AML-193 (cell line): Measurements from ENCODE around the gene TUBG2.
"Not testable (repeated sequence)": the region's sequence is repeated elsewhere in the genome, so short reads cannot be mapped to it uniquely, and the experiment has no call there.

Experiments used
- DNase-seq, 2 experiments: peaks; one replicate each; lab custom pipeline; 2025; lab: John Stamatoyannopoulos, UW

TUBG2 gene

DNA sequence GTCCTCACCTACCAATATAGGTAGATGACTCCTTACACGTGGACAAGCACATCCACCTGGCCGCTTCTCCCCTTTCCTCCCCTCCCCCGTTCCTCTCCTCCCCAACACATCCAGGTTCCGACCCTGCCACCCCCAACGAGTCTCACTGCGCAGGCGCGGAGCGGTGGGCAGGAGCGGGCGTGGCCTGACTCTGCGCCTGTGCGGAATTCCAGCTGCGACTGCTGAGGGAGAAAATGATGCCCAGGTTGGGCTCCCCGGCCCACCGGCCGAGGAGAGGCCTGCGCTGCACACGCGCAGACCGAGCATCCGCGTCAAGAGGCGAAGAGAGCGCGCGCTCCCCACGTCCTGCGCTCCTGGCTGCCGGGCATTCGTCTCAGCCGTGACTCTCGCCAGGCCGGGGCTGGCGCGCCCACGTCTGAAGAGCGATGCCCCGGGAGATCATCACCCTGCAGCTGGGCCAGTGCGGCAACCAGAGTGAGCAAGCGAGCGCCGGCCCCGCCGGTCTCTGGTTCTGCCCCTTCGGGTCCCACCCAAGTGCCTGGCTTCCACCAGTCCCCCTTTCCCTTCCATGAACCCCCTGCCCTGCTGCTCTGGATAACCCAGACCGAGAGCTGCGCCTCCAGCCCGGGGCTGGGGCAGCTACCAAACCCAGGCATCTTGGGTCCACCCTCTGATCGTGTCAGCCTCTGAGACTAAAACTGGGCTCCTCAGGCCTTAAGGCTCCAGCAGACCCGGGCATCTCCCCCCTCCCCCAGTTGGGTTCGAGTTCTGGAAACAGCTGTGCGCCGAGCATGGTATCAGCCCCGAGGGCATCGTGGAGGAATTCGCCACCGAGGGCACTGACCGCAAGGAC lies at the start of gene TUBG2:
Gene TUBG2 (plus strand): TSS at position 206 of the 853 bp plus-strand sequence. CDS start 220 bp downstream, at position 426.
- DNase-seq, result peak; percentile 61 to 67

DNA sequence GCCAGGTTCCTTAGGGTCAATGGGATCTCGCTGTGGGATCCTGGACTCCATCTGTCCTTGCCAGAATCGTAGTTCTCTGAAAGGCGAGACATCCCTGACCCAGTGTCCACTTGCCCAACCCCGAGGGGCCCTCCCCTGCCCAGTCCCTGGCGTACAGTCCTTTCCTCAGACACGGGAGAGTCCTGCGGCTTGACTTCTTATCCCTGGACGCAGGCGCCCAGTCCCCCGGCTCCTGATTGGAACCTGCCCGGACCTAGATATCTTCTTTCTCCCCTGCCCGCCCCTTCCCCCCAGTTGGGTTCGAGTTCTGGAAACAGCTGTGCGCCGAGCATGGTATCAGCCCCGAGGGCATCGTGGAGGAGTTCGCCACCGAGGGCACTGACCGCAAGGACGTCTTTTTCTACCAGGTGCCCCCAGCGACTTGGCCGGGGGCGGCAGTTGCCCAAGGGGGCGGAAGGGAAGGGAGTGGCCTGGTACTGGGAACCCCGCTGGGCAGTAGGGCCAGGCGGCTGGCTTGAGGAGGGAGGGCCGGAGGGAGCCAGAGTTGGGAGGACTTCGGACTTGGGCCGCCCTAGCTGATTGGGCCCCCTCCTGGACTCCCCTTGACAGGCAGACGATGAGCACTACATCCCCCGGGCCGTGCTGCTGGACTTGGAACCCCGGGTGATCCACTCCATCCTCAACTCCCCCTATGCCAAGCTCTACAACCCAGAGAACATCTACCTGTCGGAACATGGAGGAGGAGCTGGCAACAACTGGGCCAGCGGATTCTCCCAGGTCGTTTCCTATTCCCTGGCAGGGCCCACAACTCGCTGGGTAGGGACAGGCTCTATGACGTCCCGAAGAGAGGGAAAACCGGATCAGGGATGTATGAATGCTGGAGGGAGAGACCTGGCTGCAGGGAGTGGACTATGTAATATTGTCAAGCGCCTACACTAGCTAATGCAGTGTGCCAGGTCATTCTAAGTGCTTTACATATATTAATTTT lies 49.0 kb upstream of the TUBG2 start:
- DNase-seq, result peak in 1 of 2 experiments; percentile 61

DNA sequence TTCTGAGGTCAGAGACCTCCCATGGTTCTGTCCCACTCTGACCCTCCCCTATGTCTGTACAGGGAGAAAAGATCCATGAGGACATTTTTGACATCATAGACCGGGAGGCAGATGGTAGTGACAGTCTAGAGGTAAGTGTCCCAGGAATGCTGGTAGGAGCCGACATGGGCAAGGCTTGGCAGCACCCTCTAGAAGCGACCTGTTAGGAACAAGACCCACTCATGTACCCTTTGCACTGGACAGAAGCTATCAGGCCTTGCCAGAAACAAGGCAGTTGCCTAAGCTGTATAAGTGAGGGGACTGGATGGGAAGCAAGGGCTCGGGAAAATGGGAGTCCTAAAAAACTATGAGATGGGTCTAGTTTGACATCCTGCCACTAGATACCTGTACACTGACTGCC lies 47.1 kb upstream of the TUBG2 start:
- no peak for DNase-seq

DNA sequence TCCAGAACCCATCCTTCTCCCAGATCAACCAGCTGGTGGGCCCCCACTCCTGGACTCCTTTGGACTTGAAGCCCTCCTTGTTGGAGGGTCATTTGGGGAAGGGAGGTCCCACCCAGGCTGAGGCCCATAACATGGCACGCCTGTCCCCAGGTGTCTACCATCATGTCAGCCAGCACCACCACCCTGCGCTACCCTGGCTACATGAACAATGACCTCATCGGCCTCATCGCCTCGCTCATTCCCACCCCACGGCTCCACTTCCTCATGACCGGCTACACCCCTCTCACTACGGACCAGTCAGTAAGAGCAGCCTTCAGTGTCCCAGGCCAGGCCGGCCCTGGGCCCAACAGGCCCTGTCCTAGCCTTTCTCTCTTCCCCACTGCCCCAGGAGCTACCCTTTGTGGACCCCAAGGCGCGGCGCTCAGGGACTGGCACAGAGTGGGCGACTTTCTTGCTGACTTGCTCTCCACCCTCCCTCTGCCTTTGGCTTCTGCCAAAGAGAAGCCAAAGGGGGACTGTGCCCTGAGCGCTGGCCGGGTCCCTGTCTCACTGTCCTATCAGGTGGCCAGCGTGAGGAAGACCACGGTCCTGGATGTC lies 45.3 kb upstream of the TUBG2 start:
- no peak for DNase-seq

DNA sequence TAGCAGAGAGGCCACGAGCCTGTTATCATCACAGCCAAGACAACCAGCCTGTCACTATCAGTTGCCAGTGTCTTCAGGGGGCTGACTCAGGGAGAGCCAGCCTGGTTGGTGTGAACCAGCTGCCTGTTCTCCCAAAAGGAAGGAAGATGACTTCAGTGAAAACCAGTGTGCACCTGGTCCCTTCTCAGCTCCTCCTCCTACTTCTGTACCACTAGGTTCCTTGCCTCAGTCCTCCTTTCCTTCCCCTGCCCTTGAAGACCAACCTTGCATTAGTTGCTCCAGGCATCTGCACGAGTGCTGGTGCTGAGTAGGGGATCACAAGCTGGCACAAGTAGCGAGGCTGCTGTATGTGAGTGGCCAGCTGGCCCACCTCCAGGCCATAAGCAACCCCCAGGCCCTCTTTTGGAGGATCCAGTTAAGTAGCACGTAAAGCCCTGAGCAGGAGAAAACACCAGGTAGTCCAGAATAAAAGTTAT lies 41.1 kb upstream of the TUBG2 start:
- no peak for DNase-seq

DNA sequence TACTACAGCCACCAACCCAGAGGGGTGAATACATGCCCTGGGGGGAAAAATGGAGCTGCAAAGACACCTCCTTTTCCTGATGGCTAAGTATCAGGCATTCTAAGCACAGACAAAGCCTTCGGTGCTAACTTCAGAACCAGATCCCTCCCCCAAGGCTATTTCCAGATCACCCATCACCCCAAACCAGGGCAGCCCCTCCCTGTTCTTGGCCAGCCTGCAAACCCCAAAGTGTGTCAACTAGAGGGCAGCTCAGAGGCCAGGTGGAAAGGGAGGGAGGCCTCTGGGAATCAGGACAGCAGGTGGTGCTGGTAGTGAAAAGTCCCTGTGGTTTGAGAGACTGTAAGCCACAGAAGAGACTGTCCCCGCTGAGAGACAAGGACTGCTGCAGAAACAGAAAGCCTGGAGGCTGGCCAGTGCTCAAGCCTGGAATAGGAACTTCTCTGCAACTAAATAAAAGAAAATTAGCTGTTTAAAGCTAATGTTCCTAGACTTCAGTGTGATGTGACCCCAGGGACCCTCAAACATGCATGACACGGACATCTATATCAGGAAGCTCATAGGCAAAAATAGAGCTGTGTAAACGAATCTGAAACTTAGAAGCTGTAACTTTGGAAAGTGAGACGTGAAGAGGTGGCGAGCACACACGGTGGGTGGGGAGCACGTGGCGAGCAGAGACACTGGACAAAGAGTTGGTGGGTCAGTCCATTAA lies 40.5 kb upstream of the TUBG2 start:
- no peak for DNase-seq

DNA sequence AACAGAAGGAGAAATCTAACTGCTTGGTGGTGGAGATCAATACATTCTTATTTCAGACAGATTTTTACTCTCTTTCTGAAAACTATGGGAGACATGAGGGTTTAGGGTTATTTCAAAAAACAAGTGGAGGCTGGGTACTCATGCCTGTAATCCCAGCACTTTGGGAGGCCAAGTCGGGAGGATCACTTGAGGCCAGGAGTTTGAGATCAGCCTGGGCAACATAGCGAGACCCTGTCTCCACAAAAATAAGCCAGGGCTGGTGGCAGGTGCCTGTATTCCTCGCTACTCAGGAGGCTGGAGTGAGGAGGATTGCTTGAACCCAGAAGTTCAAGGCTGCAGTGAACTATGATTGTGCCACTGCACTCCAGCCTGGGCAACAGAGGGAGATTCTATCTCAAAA lies 37.1 kb upstream of the TUBG2 start:
- not testable (repeated sequence) for DNase-seq

DNA sequence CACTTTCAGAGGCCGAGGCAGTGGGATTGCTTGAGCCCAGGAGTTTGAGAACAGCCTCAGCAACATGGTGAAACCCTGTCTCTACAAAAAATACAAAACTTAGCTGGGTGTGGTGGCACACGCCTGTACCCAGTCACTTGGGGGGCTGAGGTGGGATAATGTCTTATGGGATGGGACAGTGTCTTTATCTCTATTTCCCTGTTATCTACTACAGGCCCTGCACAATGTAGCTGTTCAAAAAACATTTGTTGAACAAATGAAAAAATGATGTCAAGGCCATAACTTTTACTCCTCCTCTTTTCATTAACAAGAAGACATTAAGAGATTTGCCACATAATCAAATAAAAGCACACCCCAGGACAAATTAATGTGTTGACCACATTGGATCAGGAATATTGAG lies 35.8 kb upstream of the TUBG2 start:
- no peak for DNase-seq

DNA sequence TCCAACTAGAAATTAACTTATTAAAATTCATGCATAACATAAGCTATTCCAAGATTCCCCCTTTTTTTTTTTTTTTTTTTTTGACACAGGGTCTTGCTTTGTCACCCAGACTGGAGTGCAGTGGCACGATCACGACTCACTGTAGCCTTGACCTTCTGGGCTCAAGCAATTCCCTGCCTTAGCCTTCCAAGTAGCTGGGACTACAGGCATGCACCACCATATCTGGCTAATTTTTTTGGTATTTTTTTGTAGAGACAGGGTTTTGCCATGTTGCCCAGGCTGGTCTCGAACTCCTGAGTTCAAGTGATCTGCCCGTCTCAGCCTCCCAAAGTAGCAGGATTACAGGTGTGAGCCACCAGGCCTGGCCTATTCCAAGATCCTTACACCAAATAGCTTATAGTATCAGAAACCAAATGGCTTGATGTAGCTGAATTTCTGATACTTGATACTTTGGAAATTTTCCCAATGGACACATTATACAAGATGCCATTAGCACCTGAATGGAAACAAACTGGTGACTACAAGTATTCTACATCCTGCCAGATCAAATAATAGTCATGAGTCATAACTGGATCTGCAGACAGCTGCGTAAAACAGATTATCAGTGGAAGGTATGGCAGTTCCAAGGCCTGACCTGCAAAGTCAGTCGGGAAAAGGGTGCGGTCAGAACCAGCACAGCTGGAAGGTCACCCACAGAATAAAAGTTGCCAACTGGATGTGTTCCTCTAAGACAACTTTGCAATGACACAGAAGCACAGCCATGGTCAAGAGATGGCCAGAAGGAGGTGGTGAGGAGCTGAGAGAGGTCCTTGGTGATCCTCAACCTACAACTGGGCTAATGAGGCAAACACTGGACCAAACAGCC lies 35.1 kb upstream of the TUBG2 start:
- DNase-seq, result no peak

DNA sequence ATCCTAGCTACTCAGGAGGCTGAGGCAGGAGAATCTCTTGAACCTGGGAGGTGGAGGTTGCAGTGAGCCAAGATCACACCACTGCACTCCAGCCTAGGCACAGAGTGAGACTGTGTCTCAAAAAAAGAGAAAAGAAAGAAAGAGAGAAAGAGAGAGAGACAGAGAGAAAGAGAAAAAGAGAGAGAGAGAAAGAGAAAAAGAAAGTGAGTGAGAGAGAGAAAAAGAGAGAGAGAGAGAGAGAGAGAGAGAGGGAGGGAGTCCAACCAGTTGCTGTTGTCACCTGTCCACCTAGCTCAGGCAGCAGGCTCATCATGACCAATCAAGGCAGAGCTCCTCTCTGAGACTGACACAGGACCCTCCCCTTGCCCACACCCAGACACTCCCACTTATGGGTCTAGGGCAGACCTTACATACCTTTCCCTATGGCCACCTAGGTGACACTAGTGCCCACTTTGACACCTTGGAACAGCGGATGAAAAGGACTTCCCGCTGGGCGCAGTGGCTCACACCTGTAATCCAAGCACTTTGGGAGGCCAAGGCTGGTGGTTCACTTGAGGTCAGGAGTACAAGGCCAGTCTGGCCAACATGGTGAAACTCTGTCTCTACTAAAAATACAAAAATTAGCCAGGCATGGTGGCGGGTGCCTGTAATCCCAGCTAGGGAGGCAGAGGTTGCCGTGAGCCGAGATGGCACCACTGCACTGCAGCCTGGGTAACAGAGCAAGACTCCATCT lies 31.9 kb upstream of the TUBG2 start:
- not testable (repeated sequence) for DNase-seq

DNA sequence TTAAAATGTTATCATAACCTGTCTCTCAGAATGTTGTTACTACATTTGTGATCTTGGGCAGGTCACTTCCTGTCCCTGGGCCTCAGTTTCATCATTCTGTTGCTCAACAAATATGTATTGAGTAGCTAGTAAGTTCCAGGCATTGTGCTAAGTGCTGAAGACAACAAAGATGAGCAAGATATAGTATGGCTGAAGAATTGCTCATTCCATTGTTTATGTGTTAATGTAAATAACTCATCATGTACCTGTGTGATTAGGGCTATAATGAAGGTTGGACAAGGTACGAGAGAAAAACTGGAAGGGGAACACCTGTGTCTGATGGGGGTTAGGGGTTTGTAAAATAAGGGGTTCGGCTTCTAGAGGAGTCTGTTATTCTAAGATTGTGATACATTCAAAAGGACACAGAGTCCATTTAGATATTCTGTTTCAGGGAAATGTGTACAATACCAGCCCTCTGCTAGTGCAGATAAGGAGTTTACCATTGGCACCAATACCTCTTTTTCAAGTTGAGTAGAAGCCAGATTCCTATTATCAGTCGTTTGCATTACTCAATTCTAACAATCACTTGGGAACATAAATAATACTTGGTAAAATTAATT lies 29.6 kb upstream of the TUBG2 start:
- DNase-seq, result peak; percentile 38 to 66

DNA sequence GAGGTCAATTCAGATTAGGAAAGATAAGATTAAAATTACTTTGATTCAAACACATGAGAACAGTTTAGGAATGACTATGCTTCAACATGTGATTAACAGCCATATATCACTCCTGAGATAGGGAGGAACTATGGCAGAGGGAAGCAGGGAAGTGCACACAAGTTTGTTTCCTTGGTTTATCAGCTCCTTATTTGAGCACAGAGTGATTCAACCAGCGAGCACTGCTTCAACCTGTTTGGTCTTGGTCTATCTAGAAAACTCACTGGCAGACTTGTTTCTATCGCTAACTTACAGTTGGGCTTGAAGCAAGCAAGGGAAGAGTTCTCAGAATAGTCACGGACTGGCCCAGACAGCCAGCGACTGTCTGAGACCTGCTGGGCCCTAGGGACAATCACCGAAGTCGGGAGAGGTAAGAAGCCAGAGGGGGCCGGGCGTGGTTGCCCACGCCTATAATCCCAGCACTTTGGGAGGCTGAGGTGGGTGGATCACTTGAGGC lies 26.1 kb upstream of the TUBG2 start:
- DNase-seq, result no peak

DNA sequence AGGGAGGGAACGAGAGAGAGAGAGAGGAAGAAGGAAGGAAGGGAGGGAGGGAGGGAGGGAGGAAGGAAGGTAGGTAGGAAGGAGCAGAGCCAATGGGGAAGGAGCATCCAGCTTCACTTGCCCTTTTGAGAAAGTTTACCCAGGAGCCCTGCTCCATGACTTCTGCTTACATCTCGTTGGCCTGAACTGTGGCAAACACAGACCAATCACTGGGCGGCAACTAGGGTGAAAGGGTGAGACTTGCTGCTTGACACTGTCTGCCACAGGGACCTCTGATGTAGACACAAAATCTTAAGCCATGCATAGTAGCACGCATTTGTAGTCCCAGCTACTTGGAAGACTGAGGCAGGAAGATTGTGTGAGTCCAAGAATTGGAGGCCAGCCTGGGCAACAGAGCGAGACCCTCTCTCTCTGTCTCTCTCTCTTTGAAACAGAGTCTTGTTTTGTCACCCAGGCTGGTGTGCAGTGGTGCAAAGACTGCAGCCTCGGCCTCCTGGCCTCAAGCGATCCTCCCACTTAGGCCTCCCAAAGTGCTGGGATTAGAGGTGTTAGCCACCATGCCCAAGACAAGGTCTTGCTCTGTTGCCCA lies 19.5 kb upstream of the TUBG2 start:
- DNase-seq, result no peak

DNA sequence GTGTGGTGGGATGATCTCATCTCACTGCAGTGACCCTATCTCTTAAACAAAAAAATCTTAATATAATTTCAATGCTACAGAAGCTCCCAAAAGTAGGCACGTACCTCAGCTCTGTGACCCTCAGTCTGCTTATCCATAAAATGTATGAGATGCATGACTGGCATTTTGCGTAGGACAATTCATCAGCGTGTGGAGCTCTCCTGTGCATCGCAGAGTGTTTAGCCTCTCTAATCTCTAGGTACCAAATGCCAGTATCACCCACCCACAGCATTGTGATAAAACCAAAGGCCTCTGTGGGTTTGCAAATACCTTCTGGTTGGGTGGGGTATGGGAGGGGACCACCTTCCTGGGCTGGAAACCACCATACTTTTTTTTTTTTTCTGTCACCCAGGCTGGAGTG lies 19.0 kb upstream of the TUBG2 start:
- DNase-seq, result no peak

DNA sequence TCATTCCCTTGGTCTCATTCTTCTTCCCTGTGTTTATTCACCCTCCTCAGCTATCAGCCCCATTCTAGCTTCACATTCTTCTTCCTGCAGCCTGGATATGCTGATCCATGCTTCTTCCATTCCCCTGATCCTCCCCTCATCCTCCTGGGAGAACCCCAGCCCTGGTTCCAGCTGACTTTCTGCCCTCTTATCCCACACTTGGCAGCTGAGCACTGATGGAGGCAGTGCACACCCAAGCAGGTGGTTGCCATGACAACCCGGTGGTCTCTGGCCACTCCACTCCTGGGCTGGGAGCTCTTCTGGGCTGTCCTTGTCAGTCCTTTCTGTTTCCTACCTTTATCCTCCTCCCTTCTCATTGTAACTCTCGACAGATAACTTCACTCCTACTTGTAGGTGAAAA lies 16.7 kb upstream of the TUBG2 start:
- no peak for DNase-seq

DNA sequence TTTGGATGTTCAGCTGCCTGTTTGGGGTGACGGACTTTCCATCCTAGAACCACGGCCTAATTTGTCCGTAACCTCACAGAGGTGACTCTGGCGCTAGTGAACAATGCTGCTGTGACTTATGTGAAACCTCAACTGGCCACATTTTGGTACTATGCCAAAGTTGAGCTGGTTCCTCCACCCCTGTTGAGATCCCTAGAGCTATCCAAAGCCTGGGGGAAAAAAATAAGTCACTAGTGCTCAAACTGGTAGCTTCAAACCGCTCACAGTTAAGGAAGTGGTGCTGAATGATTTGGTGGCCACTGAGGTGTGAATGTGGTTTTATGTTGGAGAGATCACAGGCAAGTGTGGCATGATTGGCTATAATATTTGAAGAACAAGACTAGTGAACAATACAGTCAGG lies 11.3 kb upstream of the TUBG2 start:
- no peak for DNase-seq

DNA sequence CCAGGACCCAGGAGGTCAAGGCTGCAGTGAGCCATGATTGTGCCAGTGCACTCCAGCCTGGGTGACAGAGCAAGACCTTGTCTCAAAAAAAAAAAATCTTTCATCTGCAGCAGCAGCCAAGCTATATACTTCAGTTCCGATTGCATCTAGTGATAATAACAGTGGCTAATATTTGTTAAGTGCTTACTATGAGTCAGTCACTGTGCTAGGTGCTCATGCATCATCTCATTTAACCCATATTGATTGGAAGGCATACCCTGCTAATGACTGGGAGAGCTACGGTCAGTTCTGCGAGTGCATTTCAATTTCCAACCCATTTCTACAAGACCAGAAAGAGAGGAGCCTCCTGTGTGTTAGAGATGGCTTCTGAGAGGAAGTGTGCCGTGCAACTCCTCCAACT lies 7.7 kb upstream of the TUBG2 start:
- DNase-seq, result no peak

DNA sequence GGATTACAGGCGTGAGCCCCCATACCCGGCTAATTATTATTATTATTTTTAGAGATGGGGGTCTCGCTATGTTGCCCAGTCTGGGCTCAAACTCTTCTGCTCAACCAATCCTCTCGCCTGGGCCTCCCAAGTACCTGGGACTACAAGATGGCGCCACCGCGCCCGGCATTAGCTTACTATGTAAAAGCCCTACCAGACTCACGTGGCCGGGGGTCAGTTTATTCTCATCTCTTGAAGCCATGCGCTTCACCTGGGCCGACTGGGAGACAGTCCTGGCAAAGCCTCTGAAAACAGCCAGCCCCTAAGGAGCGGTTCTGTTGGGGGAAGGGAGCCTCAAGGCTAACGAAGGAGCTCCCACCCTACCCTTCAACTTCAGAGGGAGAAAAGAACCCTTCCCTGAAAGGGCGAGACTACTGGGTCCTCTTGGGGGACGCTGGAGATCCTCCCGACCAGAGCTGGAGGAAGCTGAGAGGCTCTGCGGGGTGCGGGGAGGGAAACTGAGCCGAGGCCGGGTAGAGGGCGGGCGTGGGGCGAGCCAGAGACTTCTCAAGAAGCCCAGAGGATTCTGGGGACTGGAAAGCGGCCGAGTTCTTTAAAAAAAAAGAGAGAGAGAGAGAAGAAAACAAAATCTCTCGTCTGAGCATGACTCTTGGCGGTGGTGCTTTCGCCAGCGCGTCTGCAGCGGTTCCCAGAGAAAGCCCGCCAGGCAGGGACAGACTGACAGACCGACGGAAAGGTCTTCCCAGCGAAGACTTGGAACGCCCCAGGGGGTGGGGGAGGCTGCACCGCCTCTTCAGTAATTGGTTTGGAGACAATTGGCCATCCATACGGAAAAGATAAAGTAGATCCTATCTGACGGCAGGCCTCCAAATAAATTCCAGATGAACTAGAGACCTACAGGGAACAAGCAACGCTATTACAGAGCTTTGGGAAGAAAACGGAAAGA lies 5.6 kb upstream of the TUBG2 start:
- DNase-seq, result no peak
